ENCODE measurements around the gene AXL.
"Not testable (repeated sequence)": the region's sequence is repeated elsewhere in the genome, so short reads cannot be mapped to it uniquely, and the experiment has no call there.

AXL gene

GRCh38 chr19:41218615-41219507 lies at the start of gene AXL:
TSS of gene AXL (plus strand) at chr19:41219223. CDS start at chr19:41219393, 170 bp downstream.
- no peak for DNase-seq

GRCh38 chr19:41172297-41173164 lies 46.5 kb upstream of the AXL start:
- DNase-seq, result no peak

- DNase-seq, result no peak
Measured at GRCh38 chr19:41174297-41174928, 44.6 kb upstream of the AXL start.

GRCh38 chr19:41175801-41176777 lies 42.9 kb upstream of the AXL start:
- peak; percentile 16 for DNase-seq

GRCh38 chr19:41180173-41180572 lies 38.9 kb upstream of the AXL start:
- DNase-seq, result not testable (repeated sequence)

GRCh38 chr19:41186971-41187883 lies 31.8 kb upstream of the AXL start:
- DNase-seq, result no peak

GRCh38 chr19:41187884-41188279 lies 31.1 kb upstream of the AXL start:
- DNase-seq, result no peak

GRCh38 chr19:41189425-41190065 lies 29.5 kb upstream of the AXL start:
- no peak for DNase-seq

GRCh38 chr19:41192574-41193429 lies 26.2 kb upstream of the AXL start, which contains the start of gene CYP2S1:
TSS of gene CYP2S1 (plus strand) at chr19:41193219. CDS start at chr19:41193265, 46 bp downstream.
- DNase-seq, result no peak

- DNase-seq, result no peak
Measured at GRCh38 chr19:41193430-41194156, 25.4 kb upstream of the AXL start.

GRCh38 chr19:41194157-41194552 lies 24.9 kb upstream of the AXL start:
- DNase-seq, result no peak

- DNase-seq, result no peak
Measured at GRCh38 chr19:41195675-41196497, 23.1 kb upstream of the AXL start.

GRCh38 chr19:41198559-41198958 lies 20.5 kb upstream of the AXL start:
- no peak for DNase-seq

- no peak for DNase-seq
Measured at GRCh38 chr19:41203371-41203770, 15.7 kb upstream of the AXL start.

GRCh38 chr19:41204338-41204737 lies 14.7 kb upstream of the AXL start:
- DNase-seq, result peak; percentile 85

GRCh38 chr19:41205995-41206394 lies 13.0 kb upstream of the AXL start:
- DNase-seq, result no peak

- DNase-seq, result no peak
Measured at GRCh38 chr19:41206456-41206855, 12.6 kb upstream of the AXL start.
